Measurements from ENCODE around the gene GREM2.

DNA sequence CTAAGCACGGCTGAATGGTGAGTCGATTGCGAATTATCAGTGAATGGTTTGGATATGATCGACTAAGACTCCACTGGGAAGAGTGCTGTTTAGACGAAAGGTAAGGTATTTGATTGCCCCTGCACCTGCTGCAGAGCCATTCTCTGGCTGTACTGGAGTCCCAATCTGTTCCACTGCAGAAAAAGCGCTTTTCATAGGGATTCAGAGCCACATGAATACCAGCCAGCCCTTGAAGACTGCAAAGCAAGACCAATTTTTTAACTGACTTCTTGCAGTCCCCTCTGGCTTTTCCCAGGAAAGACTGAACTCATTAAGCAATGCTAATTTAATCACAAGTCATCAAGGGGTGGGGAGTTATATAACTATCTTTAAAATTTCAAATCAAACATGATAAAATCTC lies 1.3 kb downstream of the GREM2 start:
- no peak for TF ChIP-seq POLR2A (IDR thresholded peaks at IDR 0.05)
- TF ChIP-seq, protein P1, sequence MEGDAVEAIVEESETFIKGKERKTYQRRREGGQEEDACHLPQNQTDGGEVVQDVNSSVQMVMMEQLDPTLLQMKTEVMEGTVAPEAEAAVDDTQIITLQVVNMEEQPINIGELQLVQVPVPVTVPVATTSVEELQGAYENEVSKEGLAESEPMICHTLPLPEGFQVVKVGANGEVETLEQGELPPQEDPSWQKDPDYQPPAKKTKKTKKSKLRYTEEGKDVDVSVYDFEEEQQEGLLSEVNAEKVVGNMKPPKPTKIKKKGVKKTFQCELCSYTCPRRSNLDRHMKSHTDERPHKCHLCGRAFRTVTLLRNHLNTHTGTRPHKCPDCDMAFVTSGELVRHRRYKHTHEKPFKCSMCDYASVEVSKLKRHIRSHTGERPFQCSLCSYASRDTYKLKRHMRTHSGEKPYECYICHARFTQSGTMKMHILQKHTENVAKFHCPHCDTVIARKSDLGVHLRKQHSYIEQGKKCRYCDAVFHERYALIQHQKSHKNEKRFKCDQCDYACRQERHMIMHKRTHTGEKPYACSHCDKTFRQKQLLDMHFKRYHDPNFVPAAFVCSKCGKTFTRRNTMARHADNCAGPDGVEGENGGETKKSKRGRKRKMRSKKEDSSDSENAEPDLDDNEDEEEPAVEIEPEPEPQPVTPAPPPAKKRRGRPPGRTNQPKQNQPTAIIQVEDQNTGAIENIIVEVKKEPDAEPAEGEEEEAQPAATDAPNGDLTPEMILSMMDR (IDR thresholded peaks at IDR 0.05): no peak
